Measurements from ENCODE around the gene CCDC85A. TPM values are rescaled to one million over a fixed set of nuclear protein-coding genes. Genes with fewer than 3 reads are reported as not detected.
A peak's percentile ranks its signal among the peaks of the same experiment; 100 is the strongest.

The CCDC85A gene
- total and polyA plus RNA-seq, 11 donors: 1.6 to 14.2 (median 4.0) TPM

GRCh38 chr2:56338232-56338631 is 154.4 kb downstream of the CCDC85A start:
- H3K4me3 ChIP-seq: no peak overlapping the region
- H3K36me3 ChIP-seq: no peaks in the 10 kb centered on the region
- WGBS, 4 donors: 90 to 98% (median 95%) methylated on average over 2 of the region's 2 CpGs
- DNase-seq: no peak
- peaks cover 0 to 37% (median 19%) of the 10 kb centered on the region in 12 donors for H3K4me1 ChIP-seq
- peak overlapping the region in 4 of 12 donors; percentile 3 to 27 (median 21) for H3K27ac ChIP-seq
- no peak for ATAC-seq
- no peaks in the 10 kb centered on the region for H3K27me3 ChIP-seq
- TF ChIP-seq CTCF (IDR thresholded peaks at IDR 0.05): no peak
- no peak for TF ChIP-seq POLR2A (IDR thresholded peaks at IDR 0.05)
- intact Hi-C loops (cut with DNase I): loop anchor here in 1 of 10 donors (10.0 kb wide), 1 partner anchor 127 kb away; no protein-coding TSS in a partner anchor
- H3K9me3 ChIP-seq: no peaks in the 10 kb centered on the region

GRCh38 chr2:56344771-56345170 is 161.0 kb downstream of the CCDC85A start:
- 94 to 98% (median 97%) methylated on average over 1 of the region's 1 CpG for WGBS, 4 donors
- Histone ChIP-seq H3K27ac (no peak overlapping the region), H3K4me1 (peaks cover 0 to 8% (median 0%) of the 10 kb centered on the region in 12 donors), H3K9me3 (no peaks in the 10 kb centered on the region), H3K27me3 (no peaks in the 10 kb centered on the region), H3K4me3 (no peak overlapping the region), H3K36me3 (no peaks in the 10 kb centered on the region)
- DNase-seq (no peak), ATAC-seq (no peak)
- no peak for TF ChIP-seq CTCF (IDR thresholded peaks at IDR 0.05)
- TF ChIP-seq POLR2A (IDR thresholded peaks at IDR 0.05): no peak
- intact Hi-C loops (cut with DNase I): no loop called here

GRCh38 chr2:56347881-56348280 is 164.1 kb downstream of the CCDC85A start:
- no peaks in the 10 kb centered on the region for H3K36me3 ChIP-seq
- H3K9me3 ChIP-seq: no peaks in the 10 kb centered on the region
- ATAC-seq: no peak
- no peak overlapping the region for H3K4me3 ChIP-seq
- peaks cover 0 to 8% (median 0%) of the 10 kb centered on the region in 12 donors for H3K4me1 ChIP-seq
- H3K27me3 ChIP-seq: no peaks in the 10 kb centered on the region
- TF ChIP-seq POLR2A (IDR thresholded peaks at IDR 0.05): no peak
- TF ChIP-seq CTCF (IDR thresholded peaks at IDR 0.05): no peak
- intact Hi-C loops (cut with DNase I): no loop called here
- no peak for DNase-seq
- 74 to 94% (median 92%) methylated on average over 4 of the region's 4 CpGs for WGBS, 4 donors
- H3K27ac ChIP-seq: no peak overlapping the region

GRCh38 chr2:56348392-56349210 is 164.8 kb downstream of the CCDC85A start:
- TF ChIP-seq CTCF (IDR thresholded peaks at IDR 0.05): no peak
- TF ChIP-seq POLR2A (IDR thresholded peaks at IDR 0.05): no peak
- no peaks in the 10 kb centered on the region for H3K9me3 ChIP-seq
- ATAC-seq (no peak), DNase-seq (no peak)
- H3K4me1 ChIP-seq: peaks cover 0 to 8% (median 0%) of the 10 kb centered on the region in 12 donors
- WGBS, 4 donors: 73 to 81% (median 75%) methylated on average over 6 of the region's 6 CpGs
- H3K36me3 ChIP-seq: no peaks in the 10 kb centered on the region
- H3K27me3 ChIP-seq: no peaks in the 10 kb centered on the region
- intact Hi-C loops (cut with DNase I): no loop called here
- H3K4me3 ChIP-seq: no peak overlapping the region
- no peak overlapping the region for H3K27ac ChIP-seq
